Spleen (tissue), 7 donors: Measurements from ENCODE around the gene TMEM128.

Experiments used
- POLR2AphosphoS5 ChIP-seq, 3 donors: sonication (generic); formaldehyde crosslinking; IDR thresholded peaks; one replicate each; pipeline ENCODE4 v1.5.1; 2017; ENCODE audit warnings: antibody characterized with exemption in 3 of 3
- TF ChIP-seq, protein P1 (sequence below), 11 experiments: fragments of 200-600 bp in 7 of 11; fragments of 450-650 bp in 4 of 11; sonication (generic) in 4 of 11; IDR thresholded peaks in 8 of 11; conservative IDR thresholded peaks in 3 of 11; 1 replicate in 7 of 11; 2 replicates in 4 of 11; pipeline versions ENCODE4 v1.4.0 to v1.8.0; 2016 to 2021; ENCODE audit warnings: antibody characterized with exemption in 11 of 11, inconsistent platforms in 4 of 11, mild to moderate bottlenecking in 1 of 11
- donor health status: DM: no; HTN: no; CAD: no; lungs with moderate emphysema.
- donor health status: DM: no; HTN: no; CAD: no.
- donor health status: DM: no; HTN: no; CAD: no.

DNA sequence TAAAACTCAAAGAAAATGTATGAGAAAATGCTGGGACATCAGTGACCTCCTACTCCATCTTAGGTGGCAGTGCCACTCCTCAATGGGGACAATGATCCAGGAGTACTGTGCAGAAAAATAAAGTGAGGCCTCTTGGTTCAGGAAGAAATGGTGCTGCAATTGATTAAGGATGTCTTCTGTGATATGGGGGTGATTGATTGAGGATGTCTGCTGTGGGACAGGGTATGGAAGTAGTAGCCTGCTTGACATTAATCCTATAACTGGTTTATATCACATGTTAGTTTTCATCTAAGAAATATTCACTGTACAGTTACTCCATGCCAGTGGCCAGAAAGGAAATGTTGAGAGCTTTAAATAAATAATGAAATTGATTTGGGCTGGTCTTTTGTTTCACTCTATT lies 41.8 kb downstream of the TMEM128 start:
- TF ChIP-seq, protein P1, sequence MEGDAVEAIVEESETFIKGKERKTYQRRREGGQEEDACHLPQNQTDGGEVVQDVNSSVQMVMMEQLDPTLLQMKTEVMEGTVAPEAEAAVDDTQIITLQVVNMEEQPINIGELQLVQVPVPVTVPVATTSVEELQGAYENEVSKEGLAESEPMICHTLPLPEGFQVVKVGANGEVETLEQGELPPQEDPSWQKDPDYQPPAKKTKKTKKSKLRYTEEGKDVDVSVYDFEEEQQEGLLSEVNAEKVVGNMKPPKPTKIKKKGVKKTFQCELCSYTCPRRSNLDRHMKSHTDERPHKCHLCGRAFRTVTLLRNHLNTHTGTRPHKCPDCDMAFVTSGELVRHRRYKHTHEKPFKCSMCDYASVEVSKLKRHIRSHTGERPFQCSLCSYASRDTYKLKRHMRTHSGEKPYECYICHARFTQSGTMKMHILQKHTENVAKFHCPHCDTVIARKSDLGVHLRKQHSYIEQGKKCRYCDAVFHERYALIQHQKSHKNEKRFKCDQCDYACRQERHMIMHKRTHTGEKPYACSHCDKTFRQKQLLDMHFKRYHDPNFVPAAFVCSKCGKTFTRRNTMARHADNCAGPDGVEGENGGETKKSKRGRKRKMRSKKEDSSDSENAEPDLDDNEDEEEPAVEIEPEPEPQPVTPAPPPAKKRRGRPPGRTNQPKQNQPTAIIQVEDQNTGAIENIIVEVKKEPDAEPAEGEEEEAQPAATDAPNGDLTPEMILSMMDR (IDR thresholded peaks at IDR 0.05 in 8 of 11, conservative IDR thresholded peaks at IDR 0.05 in 3 of 11) = no peak
- TF ChIP-seq POLR2AphosphoS5 (IDR thresholded peaks at IDR 0.05) = no peak
